HL-60 (cell line): Measurements from ENCODE around the gene UBE2E2.

ENCODE experiments used
- CTCF ChIP-seq: IDR thresholded peaks from one replicate; pipeline ENCODE4 v1.5.1; 2011; ENCODE audit warnings: low read length, control low read depth, inconsistent platforms; ENCODE audit not compliant: insufficient read depth
- GABPA ChIP-seq: IDR thresholded peaks from 2 replicates; pipeline ENCODE4 v1.6.1; 2012; ENCODE audit warnings: low read depth
- POLR2AphosphoS5 ChIP-seq: IDR thresholded peaks from 2 replicates; pipeline ENCODE4 v1.6.1; 2012; ENCODE audit warnings: low read depth
- TF ChIP-seq, protein P1 (sequence below): IDR thresholded peaks from 2 replicates; pipeline ENCODE4 v1.6.1; 2012; ENCODE audit warnings: low read depth; ENCODE audit not compliant: insufficient replicate concordance

DNA sequence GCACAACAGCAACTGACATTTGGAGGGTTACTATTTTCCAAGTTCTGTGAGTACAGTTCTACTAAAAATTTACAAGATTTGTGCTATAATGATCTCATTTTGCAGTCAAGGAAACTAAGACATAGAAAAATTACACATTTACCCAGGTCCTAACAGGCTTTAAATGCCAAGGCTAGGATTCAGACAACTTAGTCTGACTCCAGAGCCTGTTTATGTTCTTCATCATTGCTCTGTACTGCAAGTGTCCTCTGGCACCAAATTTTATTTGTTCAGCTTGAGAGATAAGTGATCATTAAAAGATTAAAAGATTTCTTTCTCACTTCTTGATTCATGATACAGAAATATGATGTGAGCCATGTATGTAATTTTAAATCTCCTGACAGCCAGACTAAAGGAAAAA lies 290.8 kb downstream of the UBE2E2 start:
- TF ChIP-seq POLR2AphosphoS5, result no peak
- TF ChIP-seq CTCF, result no peak
- TF ChIP-seq GABPA, result no peak
- TF ChIP-seq, protein P1, sequence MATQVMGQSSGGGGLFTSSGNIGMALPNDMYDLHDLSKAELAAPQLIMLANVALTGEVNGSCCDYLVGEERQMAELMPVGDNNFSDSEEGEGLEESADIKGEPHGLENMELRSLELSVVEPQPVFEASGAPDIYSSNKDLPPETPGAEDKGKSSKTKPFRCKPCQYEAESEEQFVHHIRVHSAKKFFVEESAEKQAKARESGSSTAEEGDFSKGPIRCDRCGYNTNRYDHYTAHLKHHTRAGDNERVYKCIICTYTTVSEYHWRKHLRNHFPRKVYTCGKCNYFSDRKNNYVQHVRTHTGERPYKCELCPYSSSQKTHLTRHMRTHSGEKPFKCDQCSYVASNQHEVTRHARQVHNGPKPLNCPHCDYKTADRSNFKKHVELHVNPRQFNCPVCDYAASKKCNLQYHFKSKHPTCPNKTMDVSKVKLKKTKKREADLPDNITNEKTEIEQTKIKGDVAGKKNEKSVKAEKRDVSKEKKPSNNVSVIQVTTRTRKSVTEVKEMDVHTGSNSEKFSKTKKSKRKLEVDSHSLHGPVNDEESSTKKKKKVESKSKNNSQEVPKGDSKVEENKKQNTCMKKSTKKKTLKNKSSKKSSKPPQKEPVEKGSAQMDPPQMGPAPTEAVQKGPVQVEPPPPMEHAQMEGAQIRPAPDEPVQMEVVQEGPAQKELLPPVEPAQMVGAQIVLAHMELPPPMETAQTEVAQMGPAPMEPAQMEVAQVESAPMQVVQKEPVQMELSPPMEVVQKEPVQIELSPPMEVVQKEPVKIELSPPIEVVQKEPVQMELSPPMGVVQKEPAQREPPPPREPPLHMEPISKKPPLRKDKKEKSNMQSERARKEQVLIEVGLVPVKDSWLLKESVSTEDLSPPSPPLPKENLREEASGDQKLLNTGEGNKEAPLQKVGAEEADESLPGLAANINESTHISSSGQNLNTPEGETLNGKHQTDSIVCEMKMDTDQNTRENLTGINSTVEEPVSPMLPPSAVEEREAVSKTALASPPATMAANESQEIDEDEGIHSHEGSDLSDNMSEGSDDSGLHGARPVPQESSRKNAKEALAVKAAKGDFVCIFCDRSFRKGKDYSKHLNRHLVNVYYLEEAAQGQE, result no peak
